HEK293T (cell line): ENCODE results near the gene ATG14.

ENCODE experiments used
- BHLHE40 ChIP-seq: fragments of 450-650 bp; IDR thresholded peaks from 2 replicates; pipeline ENCODE4 v1.6.1; 2016; ENCODE audit warnings: mild to moderate bottlenecking, moderate library complexity, borderline replicate concordance
- FOXA1 ChIP-seq: fragments of 450-650 bp; IDR thresholded peaks from 2 replicates; pipeline ENCODE4 v1.6.1; 2016; ENCODE audit warnings: mild to moderate bottlenecking
- FOXM1 ChIP-seq: fragments of 450-650 bp; IDR thresholded peaks from 2 replicates; pipeline ENCODE4 v1.6.1; 2017; ENCODE audit warnings: mild to moderate bottlenecking, borderline replicate concordance
- NFRKB ChIP-seq: fragments of 450-650 bp; IDR thresholded peaks from 2 replicates; pipeline ENCODE4 v1.6.1; 2016; ENCODE audit warnings: mild to moderate bottlenecking, moderate library complexity
- PKNOX1 ChIP-seq: fragments of 450-650 bp; IDR thresholded peaks from 2 replicates; pipeline ENCODE4 v1.6.1; 2016
- SP1 ChIP-seq: fragments of 450-650 bp; IDR thresholded peaks from 2 replicates; pipeline ENCODE4 v1.6.1; 2017
- SUZ12 ChIP-seq: fragments of 450-650 bp; IDR thresholded peaks from 2 replicates; pipeline ENCODE4 v1.6.1; 2016; ENCODE audit warnings: mild to moderate bottlenecking

GRCh38 chr14:55450539-55450938 is 38.9 kb upstream of the ATG14 start:
- TF ChIP-seq FOXA1: no peak
- no peak for TF ChIP-seq PKNOX1
- TF ChIP-seq BHLHE40: no peak
- no peak for TF ChIP-seq FOXM1
- no peak for TF ChIP-seq SP1
- no peak for TF ChIP-seq SUZ12
- TF ChIP-seq NFRKB: no peak
